ENCODE data around the gene NRIP3. TPM values are rescaled to one million over a fixed set of nuclear protein-coding genes. Genes with fewer than 3 reads are reported as not detected.
"Not testable (repeated sequence)": the region's sequence is repeated elsewhere in the genome, so short reads cannot be mapped to it uniquely, and the experiment has no call there.

Gene NRIP3
- total and polyA plus RNA-seq, 5 donors from 2014 or later, result 0.38 to 3.4 (median 0.63) TPM; not detected in 1

- H3K9me3 ChIP-seq (ENCODE audit: control insufficient read depth in 2 of 2, low read length in 2 of 2), result no peaks in the 10 kb centered on the region
- no peak overlapping the region for H3K4me3 ChIP-seq (ENCODE audit: low read depth, low read length)
- H3K36me3 ChIP-seq (ENCODE audit: control insufficient read depth, insufficient read depth, low read length), result peaks cover 62% of the 10 kb centered on the region
- Mint-ChIP-seq H3K4me1 (peaks cover 0 to 5% (median 2%) of the 10 kb centered on the region in 4 donors), H3K36me3 (peaks cover 44% of the 10 kb centered on the region), H3K27ac (no peak overlapping the region), H3K4me3 (no peak overlapping the region), H3K9me3 (peaks cover 0 to 1% (median 0%) of the 10 kb centered on the region in 7 donors), H3K27me3 (no peaks in the 10 kb centered on the region)
- no peaks in the 10 kb centered on the region for H3K27me3 ChIP-seq (ENCODE audit: control insufficient read depth, insufficient read depth, low read length)
- H3K4me1 ChIP-seq (ENCODE audit: control insufficient read depth, insufficient read depth, low read length, poor library complexity, severe bottlenecking), result no peaks in the 10 kb centered on the region
- H3K27ac ChIP-seq (ENCODE audit: insufficient read depth, low read length, poor library complexity, severe bottlenecking), result no peak overlapping the region
- ATAC-seq (ENCODE audit: low read depth in 2 of 2) (no peak), DNase-seq (no peak)
Observed at GRCh38 chr11:8948886-8949285, 54.9 kb downstream of the NRIP3 start.

GRCh38 chr11:8947230-8947943, 56.4 kb downstream of the NRIP3 start:
- H3K9me3 Mint-ChIP-seq, result peaks cover 0 to 1% (median 0%) of the 10 kb centered on the region in 7 donors
- ATAC-seq (ENCODE audit: low read depth in 2 of 2) (no peak), DNase-seq (no peak)
- no peaks in the 10 kb centered on the region for H3K27me3 ChIP-seq (ENCODE audit: control insufficient read depth, insufficient read depth, low read length)
- H3K27ac Mint-ChIP-seq, result no peak overlapping the region
- H3K4me1 ChIP-seq (ENCODE audit: control insufficient read depth, insufficient read depth, low read length, poor library complexity, severe bottlenecking), result no peaks in the 10 kb centered on the region
- no peak overlapping the region for H3K4me3 ChIP-seq (ENCODE audit: low read depth, low read length)
- H3K9me3 ChIP-seq (ENCODE audit: control insufficient read depth in 2 of 2, low read length in 2 of 2), result no peaks in the 10 kb centered on the region
- H3K36me3 ChIP-seq (ENCODE audit: control insufficient read depth, insufficient read depth, low read length), result peaks cover 48% of the 10 kb centered on the region
- no peak overlapping the region for H3K27ac ChIP-seq (ENCODE audit: insufficient read depth, low read length, poor library complexity, severe bottlenecking)
- peaks cover 0 to 5% (median 0%) of the 10 kb centered on the region in 4 donors for H3K4me1 Mint-ChIP-seq
- H3K27me3 Mint-ChIP-seq, result no peaks in the 10 kb centered on the region
- H3K4me3 Mint-ChIP-seq, result no peak overlapping the region
- peaks cover 29% of the 10 kb centered on the region for H3K36me3 Mint-ChIP-seq

GRCh38 chr11:8942518-8943066, 61.2 kb downstream of the NRIP3 start, which contains the start of gene ASCL3:
ASCL3 (minus strand) TSS chr11:8943016; CDS start chr11:8938161, 4,855 bp downstream.
- no peak within 1 kb of the TSS for H3K4me3 ChIP-seq (ENCODE audit: low read depth, low read length)
- H3K9me3 ChIP-seq (ENCODE audit: control insufficient read depth in 2 of 2, low read length in 2 of 2), result no peaks in the 10 kb centered on the region
- no peak for ATAC-seq (ENCODE audit: low read depth in 2 of 2)
- H3K4me3 Mint-ChIP-seq, result no peak within 1 kb of the TSS
- H3K27ac ChIP-seq (ENCODE audit: insufficient read depth, low read length, poor library complexity, severe bottlenecking), result no peak within 1 kb of the TSS
- H3K36me3 ChIP-seq (ENCODE audit: control insufficient read depth, insufficient read depth, low read length), result peaks cover 7% of the 10 kb centered on the region
- no peak within 1 kb of the TSS for H3K27ac Mint-ChIP-seq
- H3K36me3 Mint-ChIP-seq, result peaks cover 7% of the 10 kb centered on the region
- DNase-seq, result no peak
- peaks cover 0 to 1% (median 0%) of the 10 kb centered on the region in 7 donors for H3K9me3 Mint-ChIP-seq
- no peaks in the 10 kb centered on the region for H3K27me3 ChIP-seq (ENCODE audit: control insufficient read depth, insufficient read depth, low read length)
- H3K4me1 Mint-ChIP-seq, result no peaks in the 10 kb centered on the region
- H3K4me1 ChIP-seq (ENCODE audit: control insufficient read depth, insufficient read depth, low read length, poor library complexity, severe bottlenecking), result no peaks in the 10 kb centered on the region
- H3K27me3 Mint-ChIP-seq, result no peaks in the 10 kb centered on the region

- H3K9me3 ChIP-seq (ENCODE audit: control insufficient read depth in 2 of 2, low read length in 2 of 2), result no peaks in the 10 kb centered on the region
- H3K27ac Mint-ChIP-seq, result no peak overlapping the region
- no peak for ATAC-seq (ENCODE audit: low read depth in 2 of 2)
- DNase-seq, result no peak
- peaks cover 0 to 1% (median 0%) of the 10 kb centered on the region in 7 donors for H3K9me3 Mint-ChIP-seq
- no peaks in the 10 kb centered on the region for H3K4me1 Mint-ChIP-seq
- H3K27me3 ChIP-seq (ENCODE audit: control insufficient read depth, insufficient read depth, low read length), result no peaks in the 10 kb centered on the region
- no peaks in the 10 kb centered on the region for H3K36me3 Mint-ChIP-seq
- no peak overlapping the region for H3K4me3 Mint-ChIP-seq
- no peak overlapping the region for H3K27ac ChIP-seq (ENCODE audit: insufficient read depth, low read length, poor library complexity, severe bottlenecking)
- no peaks in the 10 kb centered on the region for H3K4me1 ChIP-seq (ENCODE audit: control insufficient read depth, insufficient read depth, low read length, poor library complexity, severe bottlenecking)
- H3K27me3 Mint-ChIP-seq, result no peaks in the 10 kb centered on the region
- H3K36me3 ChIP-seq (ENCODE audit: control insufficient read depth, insufficient read depth, low read length), result no peaks in the 10 kb centered on the region
- no peak overlapping the region for H3K4me3 ChIP-seq (ENCODE audit: low read depth, low read length)
Observed at GRCh38 chr11:8941341-8942103, 62.3 kb downstream of the NRIP3 start.

- H3K36me3 ChIP-seq (ENCODE audit: control insufficient read depth, insufficient read depth, low read length), result no peaks in the 10 kb centered on the region
- H3K27ac ChIP-seq (ENCODE audit: insufficient read depth, low read length, poor library complexity, severe bottlenecking), result no peak overlapping the region
- Mint-ChIP-seq H3K27ac (no peak overlapping the region), H3K27me3 (no peaks in the 10 kb centered on the region), H3K4me3 (no peak overlapping the region), H3K4me1 (no peaks in the 10 kb centered on the region), H3K36me3 (no peaks in the 10 kb centered on the region), H3K9me3 (no peaks in the 10 kb centered on the region)
- DNase-seq (no peak), ATAC-seq (ENCODE audit: low read depth in 2 of 2) (no peak)
- H3K9me3 ChIP-seq (ENCODE audit: control insufficient read depth in 2 of 2, low read length in 2 of 2), result no peaks in the 10 kb centered on the region
- no peak overlapping the region for H3K4me3 ChIP-seq (ENCODE audit: low read depth, low read length)
- no peaks in the 10 kb centered on the region for H3K4me1 ChIP-seq (ENCODE audit: control insufficient read depth, insufficient read depth, low read length, poor library complexity, severe bottlenecking)
- H3K27me3 ChIP-seq (ENCODE audit: control insufficient read depth, insufficient read depth, low read length), result no peaks in the 10 kb centered on the region
Observed at GRCh38 chr11:8937659-8938058, 66.1 kb downstream of the NRIP3 start.

- Mint-ChIP-seq H3K36me3 (no peaks in the 10 kb centered on the region), H3K27ac (no peak overlapping the region), H3K4me1 (no peaks in the 10 kb centered on the region), H3K9me3 (no peaks in the 10 kb centered on the region), H3K4me3 (no peak overlapping the region), H3K27me3 (no peaks in the 10 kb centered on the region)
- no peaks in the 10 kb centered on the region for H3K9me3 ChIP-seq (ENCODE audit: control insufficient read depth in 2 of 2, low read length in 2 of 2)
- ATAC-seq (ENCODE audit: low read depth in 2 of 2) (no peak), DNase-seq (no peak)
- H3K4me1 ChIP-seq (ENCODE audit: control insufficient read depth, insufficient read depth, low read length, poor library complexity, severe bottlenecking), result no peaks in the 10 kb centered on the region
- no peaks in the 10 kb centered on the region for H3K27me3 ChIP-seq (ENCODE audit: control insufficient read depth, insufficient read depth, low read length)
- H3K27ac ChIP-seq (ENCODE audit: insufficient read depth, low read length, poor library complexity, severe bottlenecking), result no peak overlapping the region
- H3K4me3 ChIP-seq (ENCODE audit: low read depth, low read length), result no peak overlapping the region
- H3K36me3 ChIP-seq (ENCODE audit: control insufficient read depth, insufficient read depth, low read length), result no peaks in the 10 kb centered on the region
Observed at GRCh38 chr11:8937159-8937558, 66.6 kb downstream of the NRIP3 start.

GRCh38 chr11:8935789-8936188, 68.0 kb downstream of the NRIP3 start:
- not testable (repeated sequence) for ATAC-seq (ENCODE audit: low read depth in 2 of 2); H3K27me3 Mint-ChIP-seq; H3K9me3 ChIP-seq (ENCODE audit: control insufficient read depth in 2 of 2, low read length in 2 of 2); H3K9me3 Mint-ChIP-seq; H3K36me3 ChIP-seq (ENCODE audit: control insufficient read depth, insufficient read depth, low read length); H3K4me3 ChIP-seq (ENCODE audit: low read depth, low read length); H3K4me1 ChIP-seq (ENCODE audit: control insufficient read depth, insufficient read depth, low read length, poor library complexity, severe bottlenecking); H3K36me3 Mint-ChIP-seq; H3K4me1 Mint-ChIP-seq; H3K4me3 Mint-ChIP-seq; H3K27ac Mint-ChIP-seq; H3K27me3 ChIP-seq (ENCODE audit: control insufficient read depth, insufficient read depth, low read length); H3K27ac ChIP-seq (ENCODE audit: insufficient read depth, low read length, poor library complexity, severe bottlenecking); DNase-seq
